Erythroblast (primary cell): Measurements from ENCODE around the gene HTRA3.

Source experiments
- GATA1 ChIP-seq: IDR thresholded peaks from 2 replicates; pipeline ENCODE4 v1.6.1; 2011; ENCODE audit warnings: low read depth, mild to moderate bottlenecking, control low read depth, low read length, moderate library complexity
- POLR2A ChIP-seq: IDR thresholded peaks from 2 replicates; pipeline ENCODE4 v1.6.1; 2011; ENCODE audit warnings: mild to moderate bottlenecking, low read length

DNA sequence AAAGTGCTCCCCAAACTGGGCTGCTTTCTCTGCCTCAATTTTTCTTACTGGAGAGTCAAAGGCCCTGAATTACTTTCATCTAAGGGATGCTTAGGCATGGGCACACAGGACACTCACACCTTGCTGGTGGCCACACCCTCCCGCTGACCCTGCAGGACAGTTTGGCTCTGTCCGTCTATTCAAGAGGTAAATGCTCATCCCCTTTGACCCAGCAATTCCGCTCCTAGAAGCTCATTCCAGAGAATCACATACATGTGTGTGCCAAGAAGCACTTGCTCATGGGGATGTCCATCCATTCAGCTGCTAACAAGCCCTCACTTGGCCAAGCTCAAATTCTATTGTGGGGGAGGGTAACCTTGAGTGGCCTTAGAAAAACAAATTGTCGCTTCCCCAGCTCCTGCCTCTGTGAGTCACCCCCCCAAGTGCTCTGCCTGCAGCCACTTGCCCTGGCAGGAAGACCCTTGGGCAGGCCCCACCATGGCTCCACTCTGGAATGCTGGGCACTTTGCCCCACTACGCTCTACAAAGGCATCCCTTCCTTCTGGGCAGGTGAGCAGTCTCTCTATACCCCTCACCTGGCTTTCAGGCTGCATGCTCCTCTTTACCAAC, 54.5 kb downstream of the HTRA3 start:
- TF ChIP-seq POLR2A: no peak
- TF ChIP-seq GATA1: no peak
